Measurements from ENCODE around the gene IL34. TPM values are rescaled to one million over a fixed set of nuclear protein-coding genes. Genes with fewer than 3 reads are reported as not detected.

The IL34 gene
- polyA plus RNA-seq, 1 experiment: 3.0 TPM

GRCh38 chr16:70687671-70688245, 41.4 kb downstream of the IL34 start:
- Histone ChIP-seq H3K27me3 (ENCODE audit: control insufficient read depth, insufficient read depth, low read length) (no peaks in the 10 kb centered on the region), H3K27ac (ENCODE audit: low read depth, low read length) (peak overlapping the region; percentile 78), H3K4me3 (ENCODE audit: low read depth, low read length) (no peak overlapping the region), H3K9me3 (ENCODE audit: control insufficient read depth, insufficient read depth, low read length) (no peaks in the 10 kb centered on the region; the same call in 1 of the 2 replicates)
- DNase-seq (ENCODE audit: low read depth, low spot score): no peak
- ChIA-PET CTCF (interaction anchor here (1.0 to 3.3 kb wide), 5 partner anchors 16 to 83 kb away, joined by 3 to 27 read pairs (median 4); no protein-coding TSS in a partner anchor), POLR2A (interaction anchor here (0.6 to 2.0 kb wide), 11 partner anchors 15 to 166 kb away, joined by 3 to 14 read pairs (median 3); no protein-coding TSS in a partner anchor)
- TF ChIP-seq CTCF (IDR thresholded peaks at IDR 0.05; ENCODE audit: low read depth, low read length): no peak

GRCh38 chr16:70688246-70688742, 41.9 kb downstream of the IL34 start:
- no peaks in the 10 kb centered on the region for H3K27me3 ChIP-seq (ENCODE audit: control insufficient read depth, insufficient read depth, low read length)
- TF ChIP-seq CTCF (IDR thresholded peaks at IDR 0.05; ENCODE audit: low read depth, low read length): no peak
- ChIA-PET POLR2A (interaction anchor here (0.7 to 2.0 kb wide), 8 partner anchors 15 to 74 kb away, joined by 3 to 14 read pairs (median 6); no protein-coding TSS in a partner anchor), CTCF (interaction anchor here (0.6 to 3.3 kb wide), 6 partner anchors 15 to 107 kb away, joined by 3 to 27 read pairs (median 4); no protein-coding TSS in a partner anchor)
- no peak overlapping the region for H3K4me3 ChIP-seq (ENCODE audit: low read depth, low read length)
- H3K9me3 ChIP-seq (ENCODE audit: control insufficient read depth, insufficient read depth, low read length): no peaks in the 10 kb centered on the region; the same call in 1 of the 2 replicates
- peak overlapping the region; percentile 78 for H3K27ac ChIP-seq (ENCODE audit: low read depth, low read length)
- no peak for DNase-seq (ENCODE audit: low read depth, low spot score)

- Histone ChIP-seq H3K9me3 (ENCODE audit: control insufficient read depth, insufficient read depth, low read length) (no peaks in the 10 kb centered on the region; the same call in 1 of the 2 replicates), H3K27ac (ENCODE audit: low read depth, low read length) (no peak overlapping the region), H3K27me3 (ENCODE audit: control insufficient read depth, insufficient read depth, low read length) (no peaks in the 10 kb centered on the region), H3K4me3 (ENCODE audit: low read depth, low read length) (no peak overlapping the region)
- ChIA-PET CTCF (interaction anchor here (2.0 to 3.3 kb wide), 3 partner anchors 49 to 82 kb away, joined by 7 to 27 read pairs (median 23); no protein-coding TSS in a partner anchor), POLR2A (interaction anchor here (0.7 to 2.0 kb wide), 3 partner anchors 14 to 71 kb away, joined by 3 to 14 read pairs (median 6); no protein-coding TSS in a partner anchor)
- DNase-seq (ENCODE audit: low read depth, low spot score): no peak
- TF ChIP-seq CTCF (IDR thresholded peaks at IDR 0.05; ENCODE audit: low read depth, low read length): no peak
Observed at GRCh38 chr16:70689035-70689969, 42.9 kb downstream of the IL34 start.

- Histone ChIP-seq H3K27me3 (ENCODE audit: control insufficient read depth, insufficient read depth, low read length) (no peaks in the 10 kb centered on the region), H3K27ac (ENCODE audit: low read depth, low read length) (no peak overlapping the region), H3K4me3 (ENCODE audit: low read depth, low read length) (no peak overlapping the region), H3K9me3 (ENCODE audit: control insufficient read depth, insufficient read depth, low read length) (no peaks in the 10 kb centered on the region; the same call in 1 of the 2 replicates)
- ChIA-PET CTCF (interaction anchor here (2.0 kb wide), 2 partner anchors 48 to 80 kb away, joined by 7 read pairs; no protein-coding TSS in a partner anchor), POLR2A (interaction anchor here (1.0 kb wide), 1 partner anchor 13 kb away, joined by 3 read pairs; no protein-coding TSS in a partner anchor)
- no peak for DNase-seq (ENCODE audit: low read depth, low spot score)
- no peak for TF ChIP-seq CTCF (IDR thresholded peaks at IDR 0.05; ENCODE audit: low read depth, low read length)
Observed at GRCh38 chr16:70689970-70690891, 43.9 kb downstream of the IL34 start.
